Measurements from ENCODE around the gene LPP. TPM values are rescaled to one million over a fixed set of nuclear protein-coding genes. Genes with fewer than 3 reads are reported as not detected.

LPP gene
- total and polyA plus RNA-seq, 2 of the 13 experiments (the other 11 are each of a cell fraction or from before 2014, with no cell fraction given): 19.2 to 29.9 TPM

DNA sequence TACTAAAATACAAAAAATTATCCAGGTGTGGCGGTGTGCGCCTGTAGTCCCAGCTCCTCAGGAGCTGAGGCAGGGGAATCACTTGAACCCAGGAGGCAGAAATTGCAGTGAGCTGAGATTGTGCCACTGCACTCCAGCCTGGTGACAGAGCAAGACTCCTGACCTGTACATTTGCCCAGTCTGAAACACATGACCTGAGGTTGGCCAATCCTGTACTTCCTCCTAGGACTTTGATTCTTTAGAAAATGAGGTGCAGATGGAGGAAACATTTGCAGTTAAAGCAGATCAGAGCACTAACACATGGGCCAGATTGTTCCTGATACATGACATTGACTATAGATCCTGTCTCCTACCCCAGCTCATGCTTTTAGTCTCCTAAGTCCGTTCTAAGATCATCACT lies 28.9 kb upstream of the LPP start:
- Histone ChIP-seq H3K27ac (ENCODE audit: extremely low read length, insufficient read depth, low read length) (no peak overlapping the region), H2AFZ (ENCODE audit: low read length) (no peak overlapping the region), H3K4me3 (replicated peaks in 1 of 3; ENCODE audit: insufficient read depth in 1 of 3, low read depth in 2 of 3, low read length in 3 of 3) (no peak overlapping the region), H3K36me3 (replicated peaks in 1 of 2; ENCODE audit: control insufficient read depth in 1 of 2, insufficient read depth in 2 of 2, low read length in 2 of 2) (no peaks in the 10 kb centered on the region), H4K20me1 (ENCODE audit: insufficient read depth, low read length) (no peaks in the 10 kb centered on the region), H3K9ac (ENCODE audit: insufficient read depth, low read depth, low read length) (no peak overlapping the region), H3K79me2 (ENCODE audit: insufficient read depth, low read length) (no peaks in the 10 kb centered on the region), H3K27me3 (ENCODE audit: control insufficient read depth in 1 of 2, insufficient read depth in 2 of 2, low read length in 2 of 2) (no peaks in the 10 kb centered on the region), H3K4me1 (ENCODE audit: insufficient read depth, low read length) (peaks cover 57% of the 10 kb centered on the region), H3K9me3 (ENCODE audit: low read length) (no peaks in the 10 kb centered on the region), H3K4me2 (ENCODE audit: low read depth, low read length) (no peak overlapping the region)
- ChIA-PET POLR2A (interaction anchor here (1.3 to 1.7 kb wide), 2 partner anchors 28 to 122 kb away, joined by 5 to 7 read pairs; partner anchors contain the start of gene LPP), CTCF (ENCODE audit: low intra/inter-chr PET ratio, low total read pairs) (no interaction called here)
- no peak for FAIRE-seq
- TF ChIP-seq, protein P1, sequence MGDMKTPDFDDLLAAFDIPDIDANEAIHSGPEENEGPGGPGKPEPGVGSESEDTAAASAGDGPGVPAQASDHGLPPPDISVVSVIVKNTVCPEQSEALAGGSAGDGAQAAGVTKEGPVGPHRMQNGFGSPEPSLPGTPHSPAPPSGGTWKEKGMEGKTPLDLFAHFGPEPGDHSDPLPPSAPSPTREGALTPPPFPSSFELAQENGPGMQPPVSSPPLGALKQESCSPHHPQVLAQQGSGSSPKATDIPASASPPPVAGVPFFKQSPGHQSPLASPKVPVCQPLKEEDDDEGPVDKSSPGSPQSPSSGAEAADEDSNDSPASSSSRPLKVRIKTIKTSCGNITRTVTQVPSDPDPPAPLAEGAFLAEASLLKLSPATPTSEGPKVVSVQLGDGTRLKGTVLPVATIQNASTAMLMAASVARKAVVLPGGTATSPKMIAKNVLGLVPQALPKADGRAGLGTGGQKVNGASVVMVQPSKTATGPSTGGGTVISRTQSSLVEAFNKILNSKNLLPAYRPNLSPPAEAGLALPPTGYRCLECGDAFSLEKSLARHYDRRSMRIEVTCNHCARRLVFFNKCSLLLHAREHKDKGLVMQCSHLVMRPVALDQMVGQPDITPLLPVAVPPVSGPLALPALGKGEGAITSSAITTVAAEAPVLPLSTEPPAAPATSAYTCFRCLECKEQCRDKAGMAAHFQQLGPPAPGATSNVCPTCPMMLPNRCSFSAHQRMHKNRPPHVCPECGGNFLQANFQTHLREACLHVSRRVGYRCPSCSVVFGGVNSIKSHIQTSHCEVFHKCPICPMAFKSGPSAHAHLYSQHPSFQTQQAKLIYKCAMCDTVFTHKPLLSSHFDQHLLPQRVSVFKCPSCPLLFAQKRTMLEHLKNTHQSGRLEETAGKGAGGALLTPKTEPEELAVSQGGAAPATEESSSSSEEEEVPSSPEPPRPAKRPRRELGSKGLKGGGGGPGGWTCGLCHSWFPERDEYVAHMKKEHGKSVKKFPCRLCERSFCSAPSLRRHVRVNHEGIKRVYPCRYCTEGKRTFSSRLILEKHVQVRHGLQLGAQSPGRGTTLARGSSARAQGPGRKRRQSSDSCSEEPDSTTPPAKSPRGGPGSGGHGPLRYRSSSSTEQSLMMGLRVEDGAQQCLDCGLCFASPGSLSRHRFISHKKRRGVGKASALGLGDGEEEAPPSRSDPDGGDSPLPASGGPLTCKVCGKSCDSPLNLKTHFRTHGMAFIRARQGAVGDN (CRISPR knock-in tag; IDR thresholded peaks at IDR 0.05): 0 out of 2 replicates have a peak, but pooled peaks have one; percentile 10
- TF ChIP-seq MTF1 (CRISPR knock-in tag; IDR thresholded peaks at IDR 0.05) (no peak), ZNF292 (CRISPR knock-in tag; IDR thresholded peaks at IDR 0.05; ENCODE audit: borderline replicate concordance, low read depth) (0 out of 2 replicates have a peak, but pooled peaks have one; percentile 34), HNF4A (CRISPR knock-in tag; IDR thresholded peaks at IDR 0.05) (0 out of 2 replicates have a peak, but pooled peaks have one; percentile 9)
- 94% methylated on average over 3 of the region's 3 CpGs for WGBS (ENCODE audit: low lambda C conversion rate)
- intact Hi-C loops (cut with micrococcal nuclease; ENCODE audit: unreplicated experiment): no loop called here
- in situ Hi-C loops (cut with HindIII; ENCODE audit: extremely low pct_ligation_motif_present, low pct_unique_long_range_greater_than_20kb): no loop called here
- no peak for ATAC-seq
- DNase-seq (ENCODE audit: low spot score): no peak
- no TSS peak for BruUV-seq (replicated peaks)

GRCh38 chr3:188126276-188126675 lies 27.7 kb upstream of the LPP start:
- intact Hi-C loops (cut with micrococcal nuclease; ENCODE audit: unreplicated experiment) (no loop called here), in situ Hi-C loops (cut with HindIII; ENCODE audit: extremely low pct_ligation_motif_present, low pct_unique_long_range_greater_than_20kb) (no loop called here)
- no peaks in the 10 kb centered on the region for H4K20me1 ChIP-seq (ENCODE audit: insufficient read depth, low read length)
- no peak overlapping the region for H3K4me3 ChIP-seq (replicated peaks in 1 of 3; ENCODE audit: insufficient read depth in 1 of 3, low read depth in 2 of 3, low read length in 3 of 3)
- H3K4me2 ChIP-seq (ENCODE audit: low read depth, low read length): no peak overlapping the region
- no peaks in the 10 kb centered on the region for H3K27me3 ChIP-seq (ENCODE audit: control insufficient read depth in 1 of 2, insufficient read depth in 2 of 2, low read length in 2 of 2)
- H3K4me1 ChIP-seq (ENCODE audit: insufficient read depth, low read length): peaks cover 45% of the 10 kb centered on the region
- H3K27ac ChIP-seq (ENCODE audit: extremely low read length, insufficient read depth, low read length): no peak overlapping the region
- no peaks in the 10 kb centered on the region for H3K9me3 ChIP-seq (ENCODE audit: low read length)
- ChIA-PET POLR2A (no interaction called here), CTCF (ENCODE audit: low intra/inter-chr PET ratio, low total read pairs) (no interaction called here)
- no peaks in the 10 kb centered on the region for H3K36me3 ChIP-seq (replicated peaks in 1 of 2; ENCODE audit: control insufficient read depth in 1 of 2, insufficient read depth in 2 of 2, low read length in 2 of 2)
- H3K79me2 ChIP-seq (ENCODE audit: insufficient read depth, low read length): no peaks in the 10 kb centered on the region
- FAIRE-seq: no peak
- H2AFZ ChIP-seq (ENCODE audit: low read length): no peak overlapping the region
- no peak overlapping the region for H3K9ac ChIP-seq (ENCODE audit: insufficient read depth, low read depth, low read length)
- 97% methylated on average over 2 of the region's 2 CpGs for WGBS (ENCODE audit: low lambda C conversion rate)
- DNase-seq (ENCODE audit: low spot score): no peak
- ATAC-seq: no peak
- no TSS peak for BruUV-seq (replicated peaks)
- TF ChIP-seq SRY (CRISPR knock-in tag; IDR thresholded peaks at IDR 0.05) (no peak), ZFX (CRISPR knock-in tag; IDR thresholded peaks at IDR 0.05; ENCODE audit: low read depth) (no peak), ZNF800 (CRISPR knock-in tag; IDR thresholded peaks at IDR 0.05) (no peak)
